Measurements from ENCODE around the gene TERT.
"Not testable (repeated sequence)": the region's sequence is repeated elsewhere in the genome, so short reads cannot be mapped to it uniquely, and the experiment has no call there.

Gene TERT

DNA sequence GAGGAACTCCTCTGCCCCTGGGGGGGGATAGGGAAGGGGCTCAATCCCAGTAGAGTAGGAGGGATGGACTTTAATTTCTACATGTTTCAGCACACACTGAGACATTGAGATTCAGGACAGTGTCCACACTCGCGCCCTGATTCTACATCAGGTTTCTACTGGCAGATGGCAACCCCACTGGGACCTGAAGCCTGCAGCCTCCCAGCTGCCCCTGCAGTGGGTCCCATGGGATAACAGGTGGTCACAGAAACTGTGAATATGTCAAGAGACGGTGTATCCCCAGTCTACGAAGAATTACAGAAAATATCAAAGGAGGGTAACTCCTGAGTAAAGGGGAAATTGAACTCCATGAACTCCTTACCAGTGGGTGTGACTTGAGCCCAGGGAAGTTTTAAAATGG lies 2.4 kb upstream of the TERT start:
- no peak for DNase-seq (ENCODE audit: low read depth in 4 of 4, low spot score in 1 of 4)

DNA sequence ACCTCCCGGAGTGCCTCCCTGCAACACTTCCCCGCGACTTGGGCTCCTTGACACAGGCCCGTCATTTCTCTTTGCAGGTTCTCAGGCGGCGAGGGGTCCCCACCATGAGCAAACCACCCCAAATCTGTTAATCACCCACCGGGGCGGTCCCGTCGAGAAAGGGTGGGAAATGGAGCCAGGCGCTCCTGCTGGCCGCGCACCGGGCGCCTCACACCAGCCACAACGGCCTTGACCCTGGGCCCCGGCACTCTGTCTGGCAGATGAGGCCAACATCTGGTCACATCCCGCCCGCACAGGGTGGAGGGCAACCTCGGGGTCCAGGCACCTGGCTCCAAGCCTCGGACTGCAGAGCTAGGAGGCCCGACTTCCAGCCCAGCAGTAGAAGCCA lies 776 bp upstream of the TERT start:
- DNase-seq (ENCODE audit: low read depth in 4 of 4, low spot score in 1 of 4): no peak

DNA sequence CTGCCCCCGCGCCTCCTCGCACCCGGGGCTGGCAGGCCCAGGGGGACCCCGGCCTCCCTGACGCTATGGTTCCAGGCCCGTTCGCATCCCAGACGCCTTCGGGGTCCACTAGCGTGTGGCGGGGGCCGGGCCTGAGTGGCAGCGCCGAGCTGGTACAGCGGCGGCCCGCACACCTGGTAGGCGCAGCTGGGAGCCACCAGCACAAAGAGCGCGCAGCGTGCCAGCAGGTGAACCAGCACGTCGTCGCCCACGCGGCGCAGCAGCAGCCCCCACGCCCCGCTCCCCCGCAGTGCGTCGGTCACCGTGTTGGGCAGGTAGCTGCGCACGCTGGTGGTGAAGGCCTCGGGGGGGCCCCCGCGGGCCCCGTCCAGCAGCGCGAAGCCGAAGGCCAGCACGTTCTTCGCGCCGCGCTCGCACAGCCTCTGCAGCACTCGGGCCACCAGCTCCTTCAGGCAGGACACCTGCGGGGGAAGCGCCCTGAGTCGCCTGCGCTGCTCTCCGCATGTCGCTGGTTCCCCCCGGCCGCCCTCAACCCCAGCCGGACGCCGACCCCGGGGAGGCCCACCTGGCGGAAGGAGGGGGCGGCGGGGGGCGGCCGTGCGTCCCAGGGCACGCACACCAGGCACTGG lies 548 bp downstream of the TERT start:
- no peak for DNase-seq (ENCODE audit: low read depth in 4 of 4, low spot score in 1 of 4)

DNA sequence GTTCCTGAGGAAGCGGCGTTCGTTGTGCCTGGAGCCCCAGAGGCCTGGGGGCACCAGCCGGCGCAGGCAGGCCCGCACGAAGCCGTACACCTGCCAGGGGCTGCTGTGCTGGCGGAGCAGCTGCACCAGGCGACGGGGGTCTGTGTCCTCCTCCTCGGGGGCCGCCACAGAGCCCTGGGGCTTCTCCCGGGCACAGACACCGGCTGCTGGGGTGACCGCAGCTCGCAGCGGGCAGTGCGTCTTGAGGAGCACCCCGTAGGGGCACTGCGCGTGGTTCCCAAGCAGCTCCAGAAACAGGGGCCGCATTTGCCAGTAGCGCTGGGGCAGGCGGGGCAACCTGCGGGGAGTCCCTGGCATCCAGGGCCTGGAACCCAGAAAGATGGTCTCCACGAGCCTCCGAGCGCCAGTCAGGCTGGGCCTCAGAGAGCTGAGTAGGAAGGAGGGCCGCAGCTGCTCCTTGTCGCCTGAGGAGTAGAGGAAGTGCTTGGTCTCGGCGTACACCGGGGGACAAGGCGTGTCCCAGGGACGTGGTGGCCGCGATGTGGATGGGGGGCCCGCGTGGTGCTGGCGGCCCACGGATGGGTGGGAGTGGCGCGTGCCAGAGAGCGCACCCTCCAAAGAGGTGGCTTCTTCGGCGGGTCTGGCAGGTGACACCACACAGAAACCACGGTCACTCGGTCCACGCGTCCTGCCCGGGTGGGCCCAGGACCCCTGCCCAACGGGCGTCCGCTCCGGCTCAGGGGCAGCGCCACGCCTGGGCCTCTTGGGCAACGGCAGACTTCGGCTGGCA lies 1.3 kb downstream of the TERT start:
- DNase-seq (ENCODE audit: low read depth in 4 of 4, low spot score in 1 of 4): no peak

DNA sequence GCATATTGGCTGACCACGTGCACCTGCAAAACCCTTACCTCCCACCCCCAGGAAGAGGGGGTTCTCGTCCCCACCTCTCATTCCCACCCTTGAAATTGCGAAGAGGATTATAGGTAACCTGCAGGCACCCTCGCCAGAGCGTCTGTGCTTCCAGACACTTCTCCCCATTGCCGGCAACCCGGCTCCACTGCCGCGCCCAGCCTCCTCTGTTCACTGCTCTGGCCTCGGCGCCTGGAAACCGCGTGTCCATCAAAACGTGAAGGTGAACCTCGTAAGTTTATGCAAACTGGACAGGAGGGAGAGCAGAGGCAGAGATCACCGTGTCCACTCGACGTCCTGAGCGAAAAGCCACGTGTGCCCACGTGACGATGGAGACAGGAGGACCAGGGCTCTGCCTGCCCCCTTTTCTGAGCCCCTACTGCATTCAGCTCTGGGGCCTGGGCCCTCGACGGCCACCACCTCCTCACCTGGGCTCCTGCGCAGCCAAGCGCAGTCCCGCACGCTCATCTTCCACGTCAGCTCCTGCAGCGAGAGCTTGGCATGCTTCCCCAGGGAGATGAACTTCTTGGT lies 1.9 kb downstream of the TERT start:
- no peak for DNase-seq (ENCODE audit: low read depth in 4 of 4, low spot score in 1 of 4)

DNA sequence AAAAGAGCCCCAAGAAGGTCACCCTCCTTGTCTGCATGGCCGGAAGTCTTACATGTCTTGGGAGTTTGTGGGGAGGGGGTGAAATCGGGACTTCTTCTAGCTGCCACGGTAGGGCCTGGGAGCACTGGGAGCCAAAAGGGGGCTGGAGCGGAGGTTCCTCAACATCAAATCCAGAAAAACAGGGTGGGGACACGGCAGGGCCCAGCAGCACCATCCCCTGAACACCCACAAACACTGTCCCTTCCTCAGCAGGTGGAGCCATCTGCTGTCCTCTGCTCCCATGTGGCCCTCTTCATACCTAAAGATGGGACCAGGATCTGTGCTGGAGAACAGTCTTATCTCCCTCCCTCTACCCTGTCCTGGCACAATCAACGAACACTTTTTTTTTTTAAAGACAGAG lies 2.7 kb downstream of the TERT start:
- no peak for DNase-seq (ENCODE audit: low read depth in 4 of 4, low spot score in 1 of 4)

DNA sequence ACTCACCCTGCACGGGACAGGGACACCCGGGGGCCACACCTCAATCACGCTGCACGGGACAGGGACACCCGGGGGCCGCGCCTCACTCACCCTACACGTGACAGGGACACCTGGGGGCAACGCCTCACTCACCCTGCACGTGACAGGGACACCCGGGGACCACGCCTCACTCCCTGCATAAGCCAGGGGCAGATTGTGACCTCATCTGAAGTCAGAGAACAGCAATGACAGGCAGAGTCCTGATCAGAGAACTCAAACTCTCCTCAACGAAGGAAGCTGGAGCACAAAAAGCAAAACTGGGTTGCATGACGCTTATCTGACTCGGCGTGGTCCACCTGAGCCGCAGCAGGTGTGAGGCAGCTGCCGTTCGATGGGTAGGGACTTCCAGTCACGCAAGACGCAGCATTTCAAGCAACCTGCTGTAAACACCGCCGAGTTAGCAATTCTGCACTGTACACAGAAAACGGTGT lies 3.2 kb downstream of the TERT start:
- DNase-seq (ENCODE audit: low read depth in 4 of 4, low spot score in 1 of 4): no peak

DNA sequence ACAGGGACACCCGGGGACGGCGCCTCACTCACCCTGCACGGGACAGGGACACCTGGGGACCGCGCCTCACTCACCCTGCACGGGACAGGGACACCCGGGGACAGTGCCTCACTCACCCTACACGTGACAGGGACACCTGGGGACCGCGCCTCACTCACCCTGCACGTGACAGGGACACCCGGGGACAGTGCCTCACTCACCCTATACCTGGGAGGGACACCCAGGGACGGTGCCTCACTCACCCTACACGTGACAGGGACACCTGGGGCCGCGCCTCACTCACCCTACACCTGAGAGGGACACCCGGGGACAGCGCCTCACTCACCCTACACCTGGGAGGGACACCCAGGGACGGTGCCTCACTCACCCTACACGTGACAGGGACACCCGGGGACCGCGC lies 3.9 kb downstream of the TERT start:
- not testable (repeated sequence) for DNase-seq (ENCODE audit: low read depth in 4 of 4, low spot score in 1 of 4)

DNA sequence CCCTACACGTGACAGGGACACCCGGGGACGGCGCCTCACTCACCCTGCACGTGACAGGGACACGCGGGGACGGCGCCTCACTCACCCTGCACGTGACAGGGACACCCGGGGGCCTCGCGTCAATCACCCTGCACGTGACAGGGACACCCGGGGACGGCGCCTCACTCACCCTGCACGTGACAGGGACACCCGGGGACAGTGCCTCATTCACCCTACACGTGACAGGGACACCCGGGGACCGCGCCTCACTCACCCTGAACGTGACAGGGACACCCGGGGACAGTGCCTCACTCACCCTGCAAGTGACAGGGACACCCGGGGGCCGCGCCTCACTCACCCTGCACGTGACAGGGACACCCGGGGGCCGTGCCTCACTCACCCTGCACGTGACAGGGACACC lies 5.3 kb downstream of the TERT start:
- not testable (repeated sequence) for DNase-seq (ENCODE audit: low read depth in 4 of 4, low spot score in 1 of 4)

DNA sequence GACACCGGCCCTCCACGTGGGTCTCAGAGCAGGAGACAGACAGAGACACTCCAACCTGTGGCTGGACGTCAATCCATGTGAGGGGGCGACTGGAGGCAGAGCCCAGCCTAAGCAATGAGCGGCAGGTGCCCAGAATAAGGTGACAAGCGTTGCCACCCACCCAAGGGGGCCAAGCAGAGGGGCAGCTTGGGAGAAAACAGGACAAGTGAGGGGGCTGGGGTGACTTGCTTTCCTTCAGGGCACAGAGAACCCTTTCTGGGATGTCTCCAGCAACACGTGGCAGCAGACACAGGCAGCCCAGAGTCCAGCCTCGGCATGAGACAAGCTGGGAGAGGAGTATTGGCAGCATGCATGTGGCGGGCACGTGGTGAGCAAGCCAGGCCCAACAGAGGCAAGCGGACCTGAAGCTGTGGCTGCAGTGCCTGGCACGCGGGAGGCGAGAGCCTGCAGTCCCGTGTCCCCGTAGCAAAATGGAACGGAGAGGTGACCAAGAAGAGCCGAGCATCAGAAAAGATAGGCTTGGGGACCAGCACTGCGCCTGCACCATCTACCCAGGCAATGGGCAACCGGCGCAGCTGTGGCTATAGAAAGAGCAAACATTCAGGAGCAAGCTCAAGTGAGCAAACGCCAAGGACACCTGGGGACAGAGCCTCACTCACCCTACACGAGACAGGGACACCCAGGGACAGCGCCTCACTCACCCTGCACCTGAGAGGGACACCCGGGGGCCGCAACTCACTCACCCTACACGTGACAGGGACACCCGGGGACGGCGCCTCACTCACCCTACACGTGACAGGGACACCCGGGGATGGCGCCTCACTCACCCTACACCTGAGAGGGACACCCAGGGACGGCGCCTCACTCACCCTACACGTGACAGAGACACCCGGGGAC lies 6.2 kb downstream of the TERT start:
- DNase-seq (ENCODE audit: low read depth in 4 of 4, low spot score in 1 of 4): no peak

DNA sequence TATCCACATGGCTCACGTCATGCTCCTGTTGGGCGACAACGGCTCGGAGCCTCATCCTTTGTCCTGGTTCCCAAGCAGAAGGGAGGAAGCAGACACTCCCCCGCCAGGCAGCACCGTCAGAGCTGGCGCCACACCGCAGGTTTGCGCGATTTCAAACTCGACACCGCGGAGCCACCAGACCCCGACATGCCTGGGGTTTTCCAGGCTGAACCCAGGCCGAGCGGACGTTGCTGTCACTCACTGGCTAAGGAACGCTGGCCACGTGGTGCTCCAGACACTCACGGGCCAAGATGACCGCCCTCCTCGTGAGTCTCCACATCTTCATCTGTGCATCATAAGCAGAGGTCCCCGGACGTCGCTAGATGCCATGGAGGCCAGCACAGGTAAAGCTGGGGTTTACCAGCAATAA lies 9.0 kb downstream of the TERT start:
- no peak for DNase-seq (ENCODE audit: low read depth in 4 of 4, low spot score in 1 of 4)

DNA sequence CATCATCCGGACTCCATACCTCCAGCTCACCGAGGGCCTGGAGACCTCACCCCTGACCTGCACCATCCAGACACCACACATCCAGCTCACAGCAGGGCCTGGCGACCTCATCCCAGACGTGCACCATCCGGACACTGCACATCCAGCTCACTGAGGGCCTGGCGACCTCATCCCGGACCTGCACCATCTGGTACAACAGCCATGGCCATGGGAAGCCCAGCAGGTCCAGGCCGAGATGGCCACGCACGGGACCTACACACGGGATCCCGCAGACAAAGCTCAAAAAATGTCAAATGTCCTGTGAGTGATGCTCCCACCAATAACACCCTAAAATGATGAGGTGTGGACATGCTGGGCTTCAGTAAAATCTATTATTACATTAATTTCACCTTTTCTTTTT lies 9.7 kb downstream of the TERT start:
- DNase-seq (ENCODE audit: low read depth in 4 of 4, low spot score in 1 of 4): no peak

DNA sequence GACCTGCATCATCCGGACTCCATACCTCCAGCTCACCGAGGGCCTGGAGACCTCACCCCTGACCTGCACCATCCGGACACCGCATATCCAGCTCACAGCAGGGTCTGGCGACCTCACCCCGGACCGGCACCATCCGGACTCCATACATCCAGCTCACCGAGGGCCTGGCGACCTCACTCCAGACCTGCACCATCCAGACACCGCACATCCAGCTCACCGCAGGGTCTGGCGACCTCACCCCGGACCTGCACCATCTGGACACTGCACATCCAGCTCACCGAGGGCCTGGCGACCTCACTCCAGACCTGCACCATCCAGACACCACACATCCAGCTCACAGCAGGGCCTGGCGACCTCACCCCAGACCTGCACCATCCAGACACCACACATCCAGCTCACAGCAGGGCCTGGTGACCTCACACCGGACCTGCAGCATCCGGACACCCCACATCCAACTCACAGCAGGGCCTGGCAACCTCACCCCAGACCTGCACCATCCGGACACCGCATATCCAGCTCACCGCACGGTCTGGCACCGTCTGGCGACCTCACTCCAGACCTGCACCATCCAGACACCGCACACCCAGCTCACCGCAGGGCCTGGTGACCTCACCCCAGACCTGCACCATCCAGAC lies 10.4 kb downstream of the TERT start:
- not testable (repeated sequence) for DNase-seq (ENCODE audit: low read depth in 4 of 4, low spot score in 1 of 4)

DNA sequence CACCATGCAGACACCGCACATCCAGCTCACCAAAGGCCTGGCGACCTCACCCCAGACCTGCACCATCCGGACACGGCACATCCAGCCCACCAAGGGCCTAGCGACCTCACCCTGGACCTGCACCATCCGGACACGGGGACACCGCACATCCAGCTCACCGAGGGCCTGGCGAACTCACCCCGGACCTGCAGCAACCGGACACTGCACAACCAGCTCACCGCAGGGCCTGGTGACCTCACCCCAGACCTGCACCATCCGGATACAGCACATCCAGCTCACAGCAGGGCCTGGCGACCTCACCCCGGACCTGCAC lies 11.2 kb downstream of the TERT start:
- DNase-seq (ENCODE audit: low read depth in 4 of 4, low spot score in 1 of 4): not testable (repeated sequence)

DNA sequence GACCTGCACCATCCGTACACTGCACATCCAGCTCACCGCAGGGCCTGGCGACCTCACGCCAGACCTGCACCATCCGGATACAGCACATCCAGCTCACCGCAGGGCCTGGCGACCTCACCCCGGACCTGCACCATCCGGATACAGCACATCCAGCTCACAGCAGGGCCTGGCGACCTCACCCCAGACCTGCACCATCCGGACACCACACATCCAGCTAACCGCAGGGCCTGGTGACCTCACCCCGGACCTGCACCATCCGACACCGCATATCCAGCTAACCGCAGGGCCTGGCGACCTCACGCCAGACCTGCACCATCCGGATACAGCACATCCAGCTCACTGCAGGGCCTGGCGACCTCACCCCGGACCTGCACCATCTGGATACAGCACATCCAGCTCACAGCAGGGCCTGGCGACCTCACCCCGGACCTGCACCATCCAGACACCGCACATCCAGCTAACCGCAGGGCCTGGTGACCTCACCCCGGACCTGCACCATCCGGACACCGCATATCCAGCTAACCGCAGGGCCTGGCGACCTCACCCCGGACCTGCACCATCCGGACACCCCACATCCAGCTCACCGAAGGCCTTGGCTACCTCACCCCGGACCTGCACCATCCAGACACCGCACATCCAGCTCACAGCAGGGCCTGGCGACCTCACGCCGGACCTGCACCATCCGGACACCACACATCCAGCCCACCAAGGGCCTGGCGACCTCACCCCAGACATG lies 11.7 kb downstream of the TERT start:
- DNase-seq (ENCODE audit: low read depth in 4 of 4, low spot score in 1 of 4): not testable (repeated sequence)

DNA sequence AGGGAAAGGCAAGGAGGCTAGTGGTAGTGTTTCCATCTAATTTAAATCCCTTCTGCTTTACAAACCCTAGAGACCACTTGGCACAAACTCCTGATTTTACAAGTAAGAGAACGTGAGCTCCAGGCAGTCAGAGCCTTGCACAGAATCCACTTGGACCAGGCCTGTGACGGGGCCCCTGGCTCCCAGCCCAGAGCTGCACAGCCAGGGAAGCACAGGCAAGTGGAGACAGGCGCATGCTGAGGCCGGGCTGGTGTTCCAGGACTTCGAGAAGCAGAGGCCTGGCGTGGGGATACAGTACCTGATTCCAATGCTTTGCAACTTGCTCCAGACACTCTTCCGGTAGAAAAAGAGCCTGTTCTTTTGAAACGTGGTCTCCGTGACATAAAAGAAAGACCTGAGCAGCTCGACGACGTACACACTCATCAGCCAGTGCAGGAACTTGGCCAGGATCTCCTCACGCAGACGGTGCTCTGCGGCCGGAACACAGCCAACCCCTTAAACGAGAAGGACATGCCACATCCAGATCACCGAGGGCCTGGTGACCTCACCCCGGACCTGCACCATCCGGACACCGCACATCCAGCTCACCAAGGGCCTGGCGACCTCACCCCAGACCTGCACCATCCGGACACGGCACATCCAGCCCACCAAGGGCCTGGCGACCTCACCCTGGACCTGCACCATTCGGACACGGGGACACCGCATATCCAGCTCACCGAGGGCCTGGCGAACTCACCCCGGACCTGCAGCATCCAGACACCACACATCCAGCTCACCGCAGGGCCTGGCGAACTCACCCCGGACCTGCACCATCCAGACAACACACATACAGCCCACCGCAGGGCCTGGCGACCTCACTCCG lies 12.5 kb downstream of the TERT start:
- no peak for DNase-seq (ENCODE audit: low read depth in 4 of 4, low spot score in 1 of 4)

DNA sequence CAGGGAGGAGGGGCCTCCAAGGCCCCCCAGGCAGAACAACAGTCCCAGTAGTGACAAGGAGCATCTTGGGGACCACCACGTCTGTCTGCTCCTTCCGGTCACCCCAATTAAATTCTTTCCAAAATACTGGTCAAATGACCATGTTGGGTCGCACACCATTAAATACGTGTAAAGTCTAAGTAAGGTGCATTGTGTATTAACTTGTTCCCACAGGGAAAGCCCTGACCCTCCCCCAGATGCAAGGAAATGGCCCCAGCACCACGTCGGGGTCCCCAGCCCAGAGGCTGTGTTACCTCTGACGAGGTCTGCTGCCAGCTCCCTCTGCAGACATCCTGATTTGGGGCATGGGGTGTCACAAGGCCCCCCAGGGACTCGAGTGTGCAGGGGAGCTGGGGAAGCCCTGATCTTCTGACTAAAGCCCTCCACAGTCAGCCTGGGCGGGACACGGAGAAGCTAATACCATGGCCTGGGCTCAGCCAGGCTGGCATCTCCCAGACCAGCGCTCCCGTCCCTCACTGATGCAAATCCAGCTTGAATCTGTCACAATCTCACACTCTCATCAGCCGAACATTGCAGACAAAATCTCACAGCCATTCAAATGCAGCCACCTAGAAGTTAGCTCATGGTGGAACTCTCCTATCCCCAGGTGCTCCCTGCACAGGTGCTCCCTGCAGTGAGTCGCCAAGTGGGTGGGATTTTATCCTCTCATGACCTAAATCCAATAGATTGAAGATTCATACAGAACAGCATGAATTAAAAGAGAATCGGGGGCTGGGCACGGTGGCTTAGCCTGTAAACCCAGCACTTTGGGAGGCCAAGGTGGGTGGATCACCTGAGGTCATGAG lies 13.6 kb downstream of the TERT start:
- DNase-seq (ENCODE audit: low read depth in 4 of 4, low spot score in 1 of 4): no peak

DNA sequence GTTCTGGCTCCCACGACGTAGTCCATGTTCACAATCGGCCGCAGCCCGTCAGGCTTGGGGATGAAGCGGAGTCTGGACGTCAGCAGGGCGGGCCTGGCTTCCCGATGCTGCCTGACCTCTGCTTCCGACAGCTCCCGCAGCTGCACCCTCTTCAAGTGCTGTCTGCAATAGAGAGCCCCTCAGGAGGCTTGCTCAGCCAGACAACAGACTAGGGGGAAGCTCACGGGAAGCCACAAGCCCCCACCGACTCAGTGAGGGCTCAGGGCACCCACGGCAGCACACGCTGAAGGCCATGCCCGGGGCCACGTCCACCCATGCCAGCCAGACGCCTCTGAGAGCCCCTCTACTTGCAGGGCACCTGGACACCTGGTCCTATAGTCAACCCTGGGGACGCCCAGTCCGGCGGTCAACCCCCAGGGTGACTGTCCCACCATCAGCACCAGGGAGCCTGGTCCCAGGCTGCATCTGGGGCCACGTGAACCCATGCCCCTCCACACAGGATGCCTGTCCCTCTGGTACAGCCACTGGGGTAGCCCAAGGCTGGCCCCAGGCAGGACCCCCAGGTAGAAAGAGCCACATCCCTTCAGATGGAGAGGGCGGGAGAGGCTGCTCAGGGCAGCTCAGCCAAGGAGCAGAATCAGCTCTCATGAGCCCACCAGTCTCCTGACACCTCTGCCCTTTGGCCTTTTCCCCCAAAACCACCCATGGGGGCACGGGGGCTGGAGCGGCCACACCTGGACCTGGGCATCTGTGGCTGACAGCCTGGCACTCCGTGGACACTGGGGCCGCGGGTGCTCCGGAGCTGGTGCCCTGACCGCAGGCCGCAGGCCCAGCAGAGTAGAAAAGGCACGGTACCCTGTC lies 14.5 kb downstream of the TERT start:
- DNase-seq (ENCODE audit: low read depth in 4 of 4, low spot score in 1 of 4): no peak
